ENCODE data around the gene MAOA.

MAOA gene

DNA sequence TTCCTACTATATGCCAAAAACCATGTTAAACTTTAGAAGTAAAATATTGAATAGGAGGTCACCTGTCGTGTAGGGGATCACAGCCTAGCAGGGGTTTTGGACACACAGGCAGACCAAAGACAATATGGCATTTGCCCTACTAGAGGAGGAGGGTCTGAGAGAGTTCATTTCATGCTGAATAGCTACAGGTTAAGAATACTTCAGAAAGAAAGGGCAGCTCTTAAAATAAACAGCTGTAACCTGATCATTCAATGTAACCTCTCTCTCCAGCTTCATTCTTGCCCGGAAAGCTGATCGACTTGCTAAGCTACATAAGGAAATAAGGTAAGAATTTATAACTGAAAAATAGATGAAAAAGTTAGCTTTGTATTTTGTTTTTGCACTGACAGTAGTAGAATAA lies 79.9 kb downstream of the MAOA start:
- TF ChIP-seq CTCF (IDR thresholded peaks at IDR 0.05) = no peak
- Histone ChIP-seq H3K4me1 (peaks cover 0 to 4% (median 0%) of the 10 kb centered on the region in 4 donors), H3K27me3 (no peaks in the 10 kb centered on the region), H3K36me3 (peaks cover 25 to 46% (median 26%) of the 10 kb centered on the region in 3 donors), H3K9me3 (no peaks in the 10 kb centered on the region), H3K4me3 (no peak overlapping the region), H3K27ac (no peak overlapping the region)
- intact Hi-C loops (cut with DNase I; ENCODE audit: low total_unique reads) = no loop called here
- no peak for DNase-seq

GRCh38 chrX:43741843-43742573 lies 85.9 kb downstream of the MAOA start:
- H3K27ac ChIP-seq = peak overlapping the region; percentile 29 to 43
- intact Hi-C loops (cut with DNase I; ENCODE audit: low total_unique reads) = loop anchor here (5.0 kb wide), 1 partner anchor 85 kb away; the partner anchor contains the start of gene MAOA
- peaks cover 16 to 29% (median 22%) of the 10 kb centered on the region in 3 donors for H3K36me3 ChIP-seq
- H3K9me3 ChIP-seq = no peaks in the 10 kb centered on the region
- DNase-seq = peak in 1 of 2 donors; percentile 23
- H3K27me3 ChIP-seq = no peaks in the 10 kb centered on the region
- H3K4me1 ChIP-seq = peaks cover 0 to 22% (median 0%) of the 10 kb centered on the region in 4 donors
- H3K4me3 ChIP-seq = no peak overlapping the region
- TF ChIP-seq CTCF (IDR thresholded peaks at IDR 0.05) = no peak

DNA sequence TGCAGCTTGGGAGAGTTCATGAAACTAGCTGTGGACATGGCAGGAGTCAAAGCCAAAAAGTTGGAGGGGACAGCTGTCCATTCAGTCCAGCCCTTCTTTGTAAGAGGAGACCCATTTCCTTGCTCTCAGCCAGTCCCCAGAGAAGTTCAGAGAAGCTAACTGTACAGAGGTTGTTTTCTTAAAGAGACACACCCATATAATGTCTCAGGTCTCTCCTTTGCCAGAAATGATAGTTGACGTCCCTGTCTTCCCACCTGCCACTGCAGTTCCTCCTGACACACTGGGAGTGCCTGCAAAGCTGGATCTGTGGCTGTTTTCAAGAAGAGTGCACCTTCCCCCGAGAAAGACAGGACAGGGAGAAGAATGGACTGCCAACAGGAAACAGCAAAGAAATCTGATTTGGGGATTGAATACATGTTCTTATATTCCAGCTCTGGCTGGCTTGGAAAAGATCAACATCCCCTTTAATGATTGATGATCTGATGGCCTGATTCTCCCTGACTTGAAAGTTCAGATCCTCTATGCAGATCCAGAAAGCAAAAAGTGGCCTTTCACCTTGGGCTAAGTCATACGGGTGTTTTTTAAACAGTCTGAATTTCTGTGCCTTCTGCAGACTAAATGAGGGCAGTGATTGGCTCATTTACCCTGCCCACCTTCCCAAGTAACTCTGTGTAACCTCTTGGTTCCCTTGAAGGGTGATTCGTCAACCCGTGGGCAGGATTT lies 87.2 kb downstream of the MAOA start:
- DNase-seq = no peak
- intact Hi-C loops (cut with DNase I; ENCODE audit: low total_unique reads) = loop anchor here (5.0 kb wide), 1 partner anchor 86 kb away; the partner anchor contains the start of gene MAOA
- Histone ChIP-seq H3K4me3 (no peak overlapping the region), H3K9me3 (no peaks in the 10 kb centered on the region), H3K27me3 (no peaks in the 10 kb centered on the region), H3K36me3 (peaks cover 7 to 29% (median 20%) of the 10 kb centered on the region in 3 donors), H3K27ac (peak overlapping the region in 1 of 2 donors; percentile 43), H3K4me1 (peaks cover 0 to 22% (median 0%) of the 10 kb centered on the region in 4 donors)
- TF ChIP-seq CTCF (IDR thresholded peaks at IDR 0.05) = no peak

- Histone ChIP-seq H3K36me3 (peaks cover 7 to 29% (median 20%) of the 10 kb centered on the region in 3 donors), H3K27ac (no peak overlapping the region), H3K4me3 (no peak overlapping the region), H3K9me3 (no peaks in the 10 kb centered on the region), H3K4me1 (peaks cover 0 to 22% (median 0%) of the 10 kb centered on the region in 4 donors), H3K27me3 (no peaks in the 10 kb centered on the region)
- TF ChIP-seq CTCF (IDR thresholded peaks at IDR 0.05) = no peak
- intact Hi-C loops (cut with DNase I; ENCODE audit: low total_unique reads) = loop anchor here (5.0 kb wide), 1 partner anchor 87 kb away; the partner anchor contains the start of gene MAOA
- no peak for DNase-seq
Measured at GRCh38 chrX:43744284-43744683, 88.2 kb downstream of the MAOA start.

DNA sequence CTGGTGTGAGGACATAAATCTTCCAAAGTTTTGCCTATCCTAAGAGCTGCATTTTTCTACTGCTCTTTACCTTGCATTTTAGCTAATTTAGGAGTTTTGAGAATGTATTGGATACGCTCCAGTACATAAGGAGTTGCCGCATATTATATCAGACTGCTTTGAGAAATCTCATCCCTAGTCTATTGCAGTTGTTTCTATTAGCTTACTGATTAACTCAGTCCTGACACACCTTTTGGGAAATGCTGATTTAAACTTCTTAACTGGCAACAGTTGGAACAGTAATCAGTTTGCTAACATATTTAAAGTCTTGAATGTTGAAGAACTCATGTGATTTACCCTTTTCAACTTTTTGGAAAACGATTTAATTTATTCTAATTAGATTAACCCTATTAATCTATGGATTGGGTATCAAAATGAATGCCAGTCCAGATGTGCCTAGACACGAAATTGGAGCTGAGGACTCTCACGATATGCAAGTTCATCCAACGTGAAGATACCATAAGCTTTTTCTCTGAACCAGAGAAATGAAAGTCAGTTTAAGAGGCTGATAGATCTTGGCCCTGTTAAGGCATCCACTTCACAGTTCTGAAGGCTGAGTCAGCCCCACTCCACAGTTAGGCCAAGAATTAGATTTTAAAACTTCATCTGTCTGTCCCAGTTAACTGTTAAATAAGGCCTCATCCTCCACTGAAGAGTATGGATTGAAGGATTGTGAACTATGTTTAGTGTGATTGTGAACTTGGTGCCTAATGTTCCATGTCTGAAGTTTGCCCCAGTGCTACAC lies 90.0 kb downstream of the MAOA start:
- H3K36me3 ChIP-seq = peaks cover 2 to 25% (median 20%) of the 10 kb centered on the region in 3 donors
- intact Hi-C loops (cut with DNase I; ENCODE audit: low total_unique reads) = no loop called here
- no peak for TF ChIP-seq CTCF (IDR thresholded peaks at IDR 0.05)

More for the DNA sequence above, 90.0 kb downstream of the MAOA start:
- Histone ChIP-seq H3K4me1 (peaks cover 0 to 21% (median 0%) of the 10 kb centered on the region in 4 donors), H3K4me3 (no peak overlapping the region), H3K27me3 (no peaks in the 10 kb centered on the region), H3K9me3 (no peaks in the 10 kb centered on the region), H3K27ac (no peak overlapping the region)
- no peak for DNase-seq

Measured in tibial artery (tissue), 4 donors.